A673 (cell line): ENCODE data around the gene NUMB. TPM values are rescaled to one million over a fixed set of nuclear protein-coding genes. Genes with fewer than 3 reads are reported as not detected.

Experiments
- BruUV-seq: library from RNA; stranded (reverse); fragments of 400-500 nt; replicated peaks from 2 replicates; lab custom pipeline; 2021; lab: Mats Ljungman, UMichigan
- CTCF ChIA-PET: fragments of 300-600 bp; sonication (Branson Sonifier 250); formaldehyde crosslinking; loops from one replicate; lab custom pipeline; 2022; ENCODE audit warnings: antibody characterized with exemption; lab: Charles Lee
- POLR2A ChIA-PET: fragments of 300-600 bp; sonication (Branson Sonifier 250); formaldehyde crosslinking; loops from one replicate; lab custom pipeline; 2022; ENCODE audit warnings: antibody characterized with exemption; ENCODE audit not compliant: low non-redundant PET; lab: Charles Lee
- DNase-seq: peaks from one replicate; pipeline ENCODE4 v3.0.0-alpha.2; 2015; ENCODE audit warnings: low spot score
- H3K27ac ChIP-seq: fragments of 200-600 bp; sonication (generic); 2 replicates; pipeline ENCODE4 v1.5.1; 2016; ENCODE audit warnings: mixed run types, low read depth, mild to moderate bottlenecking, mixed read lengths, antibody characterized with exemption, low read length; ENCODE audit not compliant: poor library complexity, severe bottlenecking
- H3K27me3 ChIP-seq: fragments of 200-600 bp; sonication (generic); replicated peaks from 2 replicates; pipeline ENCODE4 v1.6.1; 2017; ENCODE audit warnings: mixed run types, low read depth, mild to moderate bottlenecking, mixed read lengths, antibody characterized with exemption, low read length; ENCODE audit not compliant: insufficient read depth, poor library complexity
- H3K36me3 ChIP-seq: fragments of 200-600 bp; sonication (generic); 2 replicates; pipeline ENCODE4 v1.6.1; 2016; ENCODE audit warnings: mixed run types, mild to moderate bottlenecking, mixed read lengths, antibody characterized with exemption, low read length; ENCODE audit not compliant: insufficient read depth, poor library complexity, severe bottlenecking
- H3K4me1 ChIP-seq: fragments of 200-600 bp; sonication (generic); 2 replicates; pipeline ENCODE4 v1.6.1; 2017; ENCODE audit warnings: mixed run types, mild to moderate bottlenecking, mixed read lengths, antibody characterized with exemption, low read length; ENCODE audit not compliant: insufficient read depth, poor library complexity, severe bottlenecking
- H3K4me3 ChIP-seq: fragments of 200-600 bp; sonication (generic); 2 replicates; pipeline ENCODE4 v1.5.1; 2016; ENCODE audit warnings: low read depth, mixed run types, mild to moderate bottlenecking, mixed read lengths, low read length; ENCODE audit not compliant: poor library complexity, severe bottlenecking
- H3K9me3 ChIP-seq: fragments of 200-600 bp; sonication (generic); 2 replicates; pipeline ENCODE4 v1.6.1; 2016; ENCODE audit warnings: mixed run types, low read depth, mild to moderate bottlenecking, mixed read lengths, antibody characterized with exemption, low read length; ENCODE audit not compliant: poor library complexity, severe bottlenecking
- CTCF ChIP-seq: fragments of 300-800, 200-600 bp; sonication (generic); conservative IDR thresholded peaks from 2 replicates; pipeline ENCODE4 v1.5.1; 2017; ENCODE audit warnings: low read depth, mild to moderate bottlenecking, antibody characterized with exemption, low read length, moderate library complexity, mixed read lengths
- EZH2 ChIP-seq: fragments of 200-600 bp; sonication (generic); IDR thresholded peaks from 2 replicates; pipeline ENCODE4 v1.6.1; 2017; ENCODE audit warnings: borderline replicate concordance, low read depth, mild to moderate bottlenecking, mixed read lengths, antibody characterized with exemption, low read length; ENCODE audit not compliant: poor library complexity, severe bottlenecking
- intact Hi-C: fragments of 100-400 bp; cut with micrococcal nuclease; formaldehyde crosslinking; loops from one replicate; pipeline ENCODE4 v1.10.0; 2022; ENCODE audit not compliant: unreplicated experiment
- total RNA-seq: library from RNA; stranded (reverse); gene quantifications from 2 replicates; pipeline ENCODE4 v1.2.3, GENCODE V29; 2021

NUMB gene
- total RNA-seq, 1 experiment from 2014 or later: 46.3 TPM

- H3K36me3 ChIP-seq: no peaks in the 10 kb centered on the region
- H3K4me3 ChIP-seq: peak overlapping the region; percentile 53
- ChIA-PET POLR2A (no interaction called here), CTCF (no interaction called here)
- peaks cover 12% of the 10 kb centered on the region for H3K4me1 ChIP-seq
- H3K27me3 ChIP-seq: peaks cover 26% of the 10 kb centered on the region
- H3K27ac ChIP-seq: no peak overlapping the region
- intact Hi-C loops: no loop called here
- TF ChIP-seq CTCF: no peak
- TF ChIP-seq EZH2: no peak
- no TSS peak for BruUV-seq
- DNase-seq: peak; percentile 54
- H3K9me3 ChIP-seq: no peaks in the 10 kb centered on the region
These were observed 219.9 kb downstream of the NUMB start for GRCh38 chr14:73238424-73238852.

- BruUV-seq: no TSS peak
- H3K27me3 ChIP-seq: peaks cover 26% of the 10 kb centered on the region
- H3K9me3 ChIP-seq: no peaks in the 10 kb centered on the region
- DNase-seq: no peak
- ChIA-PET POLR2A (no interaction called here), CTCF (no interaction called here)
- H3K4me1 ChIP-seq: peaks cover 12% of the 10 kb centered on the region
- intact Hi-C loops: no loop called here
- H3K36me3 ChIP-seq: no peaks in the 10 kb centered on the region
- peak overlapping the region; percentile 53 for H3K4me3 ChIP-seq
- peak; percentile 43 for TF ChIP-seq EZH2
- no peak for TF ChIP-seq CTCF
- no peak overlapping the region for H3K27ac ChIP-seq
These were observed 220.4 kb downstream of the NUMB start for GRCh38 chr14:73237786-73238423.

- POLR2A ChIA-PET: no interaction called here
- Histone ChIP-seq H3K36me3 (no peaks in the 10 kb centered on the region), H3K27ac (no peak within 1 kb of the TSS), H3K9me3 (no peaks in the 10 kb centered on the region), H3K4me1 (peaks cover 12% of the 10 kb centered on the region), H3K27me3 (peaks cover 26% of the 10 kb centered on the region), H3K4me3 (peak within 1 kb of the TSS; percentile 53)
- CTCF ChIA-PET: no interaction called here
- intact Hi-C loops: no loop called here
- no peak for TF ChIP-seq CTCF
- no peak for TF ChIP-seq EZH2
- no TSS peak for BruUV-seq
- no peak for DNase-seq
These were observed 221.0 kb downstream of the NUMB start, which contains the start of gene PAPLN for GRCh38 chr14:73237219-73237785. PAPLN (plus strand) TSS chr14:73237506; CDS start chr14:73239779, 2,273 bp downstream.
